GF-D8 (cell line): ENCODE data around the gene TMEM200C.
"Not testable (repeated sequence)": the region's sequence is repeated elsewhere in the genome, so short reads cannot be mapped to it uniquely, and the experiment has no call there.

Experiments used
- DNase-seq: peaks from one replicate; lab custom pipeline; 2025; lab: John Stamatoyannopoulos, UW

The TMEM200C gene

DNA sequence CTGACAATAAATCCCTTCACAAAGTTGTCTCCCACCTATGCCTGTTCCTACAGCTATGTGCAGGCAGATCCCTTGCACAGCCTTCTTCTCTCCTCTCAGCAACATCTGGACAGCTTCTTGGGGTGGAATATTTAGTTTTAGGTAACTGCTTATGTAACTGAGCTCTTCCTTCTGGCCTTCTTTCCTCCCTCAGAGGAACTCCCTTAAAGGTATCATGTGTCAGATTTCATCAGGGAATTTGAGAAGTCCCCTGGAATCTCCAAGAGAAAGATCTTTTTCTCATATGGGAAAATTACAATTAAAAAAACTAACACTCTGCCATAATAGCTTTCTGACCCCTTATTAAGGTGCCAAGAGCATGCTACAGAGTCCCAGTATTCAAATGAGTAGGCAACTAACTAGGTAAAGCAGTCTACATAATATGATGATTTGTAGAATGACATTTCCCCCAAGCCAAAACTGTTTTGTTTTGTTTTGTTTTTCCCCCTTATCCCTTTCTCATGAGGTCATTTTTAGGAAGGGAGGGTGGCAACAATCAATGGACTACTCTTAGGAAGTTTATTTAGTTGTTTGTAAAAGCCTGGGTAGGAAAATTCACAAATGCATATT is 2.4 kb downstream of the TMEM200C start:
- DNase-seq, result no peak

DNA sequence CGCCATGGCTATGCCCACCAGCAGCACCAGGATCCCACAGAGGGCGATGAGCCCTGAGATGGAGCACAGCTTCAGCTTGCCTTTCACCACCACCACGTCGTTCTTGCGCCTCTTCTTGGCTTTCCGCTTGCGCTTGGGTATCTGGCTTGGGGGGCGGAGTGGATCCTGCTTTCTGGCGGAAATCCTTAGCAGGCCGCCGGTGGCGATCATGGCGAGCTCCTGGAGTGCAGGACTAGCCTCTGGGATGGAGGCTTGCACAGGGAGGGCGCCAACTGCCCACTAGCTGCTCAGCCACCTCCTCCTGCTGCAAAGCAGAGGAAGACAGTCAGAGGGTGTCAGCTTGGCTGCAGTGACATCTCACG is 3.5 kb downstream of the TMEM200C start:
- DNase-seq, result no peak

DNA sequence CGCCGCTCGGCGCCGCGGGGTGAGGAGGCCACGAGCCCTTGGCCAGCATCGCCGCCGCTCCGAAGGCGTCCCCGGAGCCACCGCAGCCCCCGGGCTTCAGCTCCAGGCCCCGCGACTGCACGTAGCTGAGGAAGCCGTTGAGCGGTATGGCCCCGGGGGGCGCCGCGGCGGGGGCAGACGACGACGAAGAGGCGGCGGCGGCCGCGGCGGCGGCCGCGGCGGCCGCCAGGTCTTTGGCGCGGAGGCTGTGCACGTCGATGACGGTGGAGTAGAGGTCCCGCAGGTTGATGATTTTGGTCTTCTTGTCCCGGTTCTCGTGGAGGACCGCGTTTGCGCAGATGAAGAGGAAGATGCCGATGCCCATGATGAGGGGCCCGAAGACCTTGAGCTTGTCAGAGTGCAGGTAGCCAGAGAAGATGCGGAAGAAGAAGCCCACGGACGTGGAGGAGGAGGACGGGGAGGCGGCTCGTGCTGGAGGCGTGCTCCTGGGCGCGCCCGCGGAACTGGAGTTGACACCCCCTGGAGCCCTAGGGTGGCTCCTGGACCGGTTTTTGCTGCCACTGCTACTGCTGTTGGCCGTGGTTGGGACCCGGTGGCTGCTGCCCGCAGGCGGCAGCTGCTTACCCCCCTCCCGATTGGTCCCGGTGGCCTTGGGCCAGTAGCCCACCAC is 4.0 kb downstream of the TMEM200C start:
- DNase-seq, result no peak

DNA sequence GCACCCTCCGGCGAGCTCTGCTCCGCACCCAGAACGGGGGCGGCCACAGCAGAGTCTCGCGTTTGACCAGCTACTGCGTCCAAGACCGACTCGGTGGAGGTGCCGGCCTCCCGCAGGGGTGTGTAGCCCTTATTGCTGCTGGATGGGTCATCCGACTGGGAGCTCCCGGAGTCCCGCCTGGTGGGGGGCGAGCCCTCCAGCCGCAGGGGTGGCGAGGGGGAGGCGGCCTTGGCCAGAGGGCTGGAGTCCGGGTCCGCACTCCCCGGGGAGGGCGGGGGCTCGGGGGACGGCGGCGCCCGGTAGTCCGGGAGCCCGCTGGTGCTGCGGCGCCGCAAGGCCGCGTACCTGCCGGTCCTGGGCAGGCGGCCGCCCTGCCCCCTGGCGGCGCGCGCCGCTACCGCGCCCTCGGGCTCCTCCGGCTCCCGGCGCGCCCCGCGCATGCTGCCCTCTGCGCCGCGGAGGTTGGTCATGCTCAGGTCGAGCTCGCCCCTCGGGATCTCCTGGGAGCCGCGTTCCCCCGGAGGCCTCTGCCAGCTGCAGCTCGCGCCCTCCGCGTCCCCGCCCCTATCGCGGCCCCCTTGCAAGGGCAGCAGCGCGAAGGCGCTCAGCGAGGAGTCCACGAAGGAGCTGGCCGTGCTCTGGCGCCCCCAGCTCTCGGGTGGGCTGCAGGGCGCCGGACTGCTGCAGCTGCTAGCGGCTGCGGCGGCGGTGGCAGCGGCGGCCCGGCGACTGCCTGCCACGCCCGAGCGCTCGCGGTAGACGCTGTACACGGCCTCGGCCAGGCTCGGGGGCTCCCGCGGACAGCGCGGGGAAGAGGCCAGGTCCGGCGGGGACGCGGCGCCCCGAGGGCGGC is 4.8 kb downstream of the TMEM200C start:
- DNase-seq, result no peak

DNA sequence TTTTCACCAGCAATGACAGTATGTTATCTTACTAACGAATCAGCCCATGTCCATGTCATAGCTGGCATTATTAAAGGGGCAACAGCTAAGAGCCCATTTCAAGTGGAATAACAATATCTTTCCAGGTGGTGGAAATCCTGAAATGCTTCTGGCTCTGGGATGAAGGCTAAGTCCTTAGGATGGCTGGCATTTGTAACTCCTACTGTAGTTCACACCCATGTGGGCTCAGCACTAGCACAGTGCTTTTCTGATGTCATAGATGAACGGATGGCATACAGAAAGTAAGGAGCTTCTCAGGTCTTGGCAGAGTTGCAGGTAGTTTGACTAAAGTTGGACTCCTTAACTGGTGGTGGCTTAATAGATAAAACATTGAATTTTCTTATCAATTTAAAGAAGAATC is 10.0 kb downstream of the TMEM200C start:
- DNase-seq, result no peak

DNA sequence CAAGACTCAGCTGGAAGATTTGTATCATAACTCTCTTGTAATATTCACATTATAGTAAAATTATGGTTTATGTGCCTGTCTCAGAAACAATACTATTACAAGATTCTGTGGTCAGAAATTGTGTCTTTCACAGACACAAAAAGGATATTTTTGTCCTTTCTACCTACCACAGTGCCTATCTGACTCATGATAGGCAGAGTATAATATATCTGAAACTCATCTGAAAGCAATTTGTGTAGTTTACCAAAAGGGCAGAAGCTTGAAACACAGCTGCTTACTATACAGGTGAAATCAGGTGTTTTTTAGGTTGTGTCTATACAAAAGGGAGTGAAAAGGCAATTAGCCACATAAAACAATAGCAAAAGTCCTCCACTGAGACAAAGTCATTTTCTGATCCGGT is 10.9 kb downstream of the TMEM200C start:
- no peak for DNase-seq

DNA sequence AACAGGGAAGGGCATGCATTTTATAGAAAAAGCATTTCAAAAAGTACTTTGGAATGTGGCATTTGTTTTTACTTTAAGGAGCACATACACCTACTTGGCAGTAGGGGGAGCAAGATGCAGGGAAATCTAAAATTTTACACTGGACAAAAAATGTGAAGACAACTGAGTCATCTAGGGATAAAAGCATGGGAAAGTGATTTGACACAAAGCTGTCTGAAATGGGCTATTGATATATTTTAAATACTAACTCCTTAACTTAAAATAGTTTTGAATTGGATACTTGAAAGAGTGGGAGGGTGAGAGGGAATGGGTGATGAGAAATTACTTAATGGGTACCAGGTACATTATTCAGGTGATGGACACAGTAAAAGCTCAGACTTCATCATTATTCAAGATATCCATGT is 15.8 kb downstream of the TMEM200C start:
- no peak for DNase-seq

DNA sequence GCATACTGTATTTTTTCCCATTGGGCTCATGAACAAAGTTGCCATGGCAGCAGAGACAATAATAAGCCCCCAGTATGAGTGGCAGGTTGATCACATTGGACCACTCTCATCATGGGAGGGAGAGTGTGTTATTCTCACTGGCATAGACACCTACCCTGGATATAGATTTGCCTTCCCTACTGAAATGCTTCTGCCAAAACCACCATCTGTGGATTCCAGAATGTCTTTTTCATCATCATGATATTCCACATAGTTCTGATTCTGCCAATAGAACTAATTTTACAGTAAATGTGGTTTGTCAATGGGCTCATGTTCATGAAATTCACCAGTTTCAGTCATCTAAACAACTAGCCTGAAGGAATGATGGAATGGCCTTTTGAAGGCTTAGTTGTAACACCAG is 18.4 kb downstream of the TMEM200C start:
- no peak for DNase-seq

DNA sequence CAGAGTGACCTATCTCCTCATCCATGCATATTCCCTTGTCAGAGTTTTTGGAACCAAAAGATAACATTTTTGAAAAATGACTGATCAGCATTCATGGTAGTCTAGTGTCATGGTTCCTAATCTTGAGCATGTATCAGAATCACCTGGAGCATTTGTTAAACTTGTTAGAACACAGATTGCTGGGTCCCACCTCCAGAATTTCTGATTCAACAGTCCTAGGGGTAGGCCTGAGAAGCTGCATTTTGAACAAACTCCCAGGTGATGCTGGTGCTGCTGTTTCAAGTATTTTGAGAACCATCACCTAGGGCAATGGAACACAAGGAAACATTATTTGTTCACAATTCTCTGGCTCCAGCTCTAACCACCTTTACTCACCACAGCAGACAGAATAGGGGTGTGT is 21.0 kb downstream of the TMEM200C start:
- no peak for DNase-seq

DNA sequence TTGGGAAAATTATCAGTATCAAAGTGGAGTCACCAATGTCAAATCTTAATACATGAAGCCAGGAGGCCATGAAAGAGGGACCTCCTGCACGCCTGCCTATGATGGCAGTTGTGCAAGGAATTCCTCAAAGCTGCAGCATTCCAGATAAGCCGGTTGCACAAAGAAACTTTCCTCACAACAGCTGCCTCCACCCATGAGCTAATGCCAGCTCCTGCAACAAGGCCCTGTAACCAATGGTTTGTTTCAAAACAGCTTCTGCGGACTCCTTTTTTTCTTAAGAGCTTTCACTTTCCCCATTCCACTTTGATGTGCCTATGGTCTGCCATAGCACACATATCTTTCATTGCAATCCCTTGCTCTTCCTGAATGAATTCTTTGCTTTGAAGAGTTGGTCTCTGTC is 22.4 kb downstream of the TMEM200C start:
- DNase-seq, result no peak

DNA sequence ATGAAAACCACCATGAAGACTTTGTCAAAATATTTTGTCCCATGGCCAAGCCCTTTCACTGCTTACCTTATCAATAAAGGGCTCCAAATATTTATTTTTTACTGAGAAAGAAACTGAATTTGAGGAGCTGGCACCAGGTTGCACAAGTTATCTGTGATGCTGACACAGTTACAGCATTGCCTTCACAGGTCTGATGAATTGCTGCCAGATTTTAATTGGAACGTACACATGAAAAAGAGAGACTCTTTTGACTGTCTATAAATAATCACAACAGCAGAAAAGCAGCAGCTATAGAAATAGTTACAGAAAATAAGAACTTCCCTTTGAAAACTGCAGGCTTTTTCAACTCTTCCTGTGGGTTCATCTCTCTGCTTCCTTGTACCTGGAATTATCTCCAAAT is 23.9 kb downstream of the TMEM200C start:
- no peak for DNase-seq

DNA sequence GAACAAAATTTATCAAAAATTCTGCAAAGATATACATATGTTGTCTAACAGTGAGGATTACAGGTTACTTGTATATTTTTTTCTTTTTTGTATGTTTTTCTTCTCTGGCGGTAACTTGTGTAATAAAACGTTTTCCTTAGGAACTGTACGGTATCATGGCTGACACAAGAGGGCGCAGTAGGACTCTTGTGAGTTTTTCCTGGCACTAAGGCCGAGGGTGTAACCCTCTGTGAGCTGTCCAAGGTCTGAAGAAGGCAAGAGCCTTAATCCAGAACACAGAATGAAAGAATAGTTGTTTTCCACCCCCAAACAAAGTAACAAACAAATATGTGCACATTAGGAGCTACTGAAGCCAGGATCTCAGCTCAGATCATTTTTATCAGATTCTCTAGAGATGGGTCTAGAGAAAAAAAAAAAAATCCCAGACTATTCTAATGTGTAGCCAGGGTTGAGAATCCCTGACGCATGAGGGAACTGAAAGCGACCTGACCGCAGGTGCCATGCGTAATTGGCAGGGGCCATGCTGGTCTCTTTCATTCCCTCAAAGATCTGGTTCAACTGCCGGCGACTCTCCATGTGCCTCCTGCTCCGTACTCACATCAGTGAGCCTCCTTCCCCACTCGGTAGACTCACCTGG is 27.0 kb downstream of the TMEM200C start:
- DNase-seq, result peak; percentile 26

DNA sequence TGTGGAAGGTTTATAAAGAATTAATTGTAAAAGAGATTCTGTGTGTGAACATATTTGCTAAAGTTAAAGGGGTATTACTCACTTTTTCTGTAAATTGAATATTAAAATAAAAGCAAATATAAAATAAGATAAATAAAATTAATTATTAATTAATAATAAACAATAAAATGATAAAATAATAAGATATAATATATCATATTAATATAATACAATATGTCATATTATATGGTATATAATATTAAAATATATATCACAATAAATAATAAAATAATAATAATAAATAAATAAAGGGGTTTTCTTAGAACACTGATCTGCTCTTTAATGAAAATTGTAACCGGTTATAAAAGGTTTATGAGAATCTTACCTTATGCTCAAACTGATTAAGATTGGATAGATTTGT is 29.8 kb downstream of the TMEM200C start:
- DNase-seq, result no peak

DNA sequence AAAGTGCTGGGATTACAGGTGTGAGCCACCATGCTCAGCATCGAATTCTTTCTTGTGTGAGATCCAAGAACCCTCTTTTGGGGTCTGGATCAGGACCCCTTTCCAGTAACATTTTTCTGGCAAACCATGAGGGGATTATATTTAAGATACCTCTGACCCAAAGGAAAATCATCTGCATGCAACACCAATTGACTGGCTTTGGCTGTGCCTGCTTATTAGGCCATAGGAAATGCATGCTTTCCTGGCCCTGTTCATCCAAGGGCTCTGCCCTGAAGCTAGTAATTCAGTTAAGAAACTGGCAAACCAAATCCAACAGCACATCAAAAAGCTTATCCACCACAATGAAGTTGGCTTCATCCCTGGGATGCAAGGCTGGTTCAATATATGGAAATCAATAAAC is 33.2 kb downstream of the TMEM200C start:
- not testable (repeated sequence) for DNase-seq

DNA sequence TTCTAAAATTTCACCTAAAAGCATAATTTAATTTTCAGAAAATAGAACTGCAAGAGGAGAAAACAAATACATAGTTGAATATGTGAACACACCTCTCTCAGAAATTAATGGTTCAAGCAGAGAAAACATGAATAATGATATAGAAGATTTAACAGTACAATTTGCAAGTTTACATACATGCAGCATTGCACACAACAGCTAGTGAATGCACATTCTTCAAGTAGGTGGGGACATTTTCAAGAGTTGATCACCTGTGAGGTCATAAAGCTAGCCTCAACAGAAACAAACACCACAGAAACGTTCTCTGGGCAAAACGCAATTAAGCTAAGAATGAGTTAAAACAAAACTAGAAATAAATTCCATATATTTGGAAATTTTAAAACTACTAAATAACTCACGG is 38.1 kb downstream of the TMEM200C start:
- no peak for DNase-seq

DNA sequence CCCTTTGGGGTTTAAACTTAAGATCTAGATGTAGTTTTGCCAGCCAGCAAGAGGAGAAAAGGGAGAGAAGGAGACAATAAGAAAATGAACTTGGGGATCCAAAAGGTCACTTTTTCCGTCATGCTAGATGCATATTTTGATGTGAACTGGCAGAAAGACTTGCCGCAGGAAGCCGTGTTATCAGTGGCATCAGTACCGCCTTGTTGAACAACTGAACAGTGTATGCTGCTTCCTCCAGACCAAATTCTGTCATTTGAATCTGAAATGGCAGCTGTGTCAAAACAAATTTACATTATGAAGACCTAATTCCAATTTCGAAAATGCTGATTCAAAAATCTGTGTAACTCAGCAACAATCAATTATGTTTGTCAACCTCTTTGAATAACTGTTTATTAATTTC is 42.1 kb downstream of the TMEM200C start:
- DNase-seq, result no peak

DNA sequence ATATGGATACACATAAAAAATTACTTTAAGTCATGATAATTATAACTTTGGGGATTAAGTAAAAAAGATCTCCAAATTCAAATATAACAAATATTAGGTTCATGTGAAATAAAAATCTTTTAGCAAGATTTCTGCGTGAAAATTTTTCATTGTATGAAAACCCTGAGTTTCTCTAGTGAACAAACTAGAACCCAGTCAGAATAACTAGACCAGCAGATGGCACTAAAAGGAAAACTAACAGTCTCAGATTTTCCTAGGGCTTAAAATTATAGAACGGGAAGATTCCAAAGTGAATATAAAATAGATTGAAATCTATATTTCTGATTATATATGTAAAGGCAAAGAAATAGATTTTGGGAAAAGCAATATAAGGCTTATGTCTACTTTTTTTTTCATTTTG is 43.3 kb downstream of the TMEM200C start:
- no peak for DNase-seq

DNA sequence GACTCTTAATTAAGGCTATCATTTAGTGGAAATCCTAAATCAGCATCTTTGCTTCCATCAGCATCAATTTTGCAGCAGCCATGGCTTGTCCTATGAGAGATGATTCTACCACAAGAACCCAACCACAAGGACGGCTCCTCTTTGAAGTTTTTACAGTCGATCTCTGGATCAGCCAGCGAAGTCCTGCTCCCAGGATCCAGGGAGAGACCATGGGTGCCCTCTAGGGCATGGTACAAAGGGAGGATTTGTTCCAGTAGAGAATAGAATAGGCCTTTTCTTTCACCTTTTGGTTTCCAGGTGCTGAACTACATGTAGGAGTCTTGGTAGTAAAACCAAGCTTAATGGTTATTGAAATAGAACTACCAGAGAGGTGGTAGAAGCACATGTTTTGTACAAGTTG is 52.7 kb downstream of the TMEM200C start:
- no peak for DNase-seq

DNA sequence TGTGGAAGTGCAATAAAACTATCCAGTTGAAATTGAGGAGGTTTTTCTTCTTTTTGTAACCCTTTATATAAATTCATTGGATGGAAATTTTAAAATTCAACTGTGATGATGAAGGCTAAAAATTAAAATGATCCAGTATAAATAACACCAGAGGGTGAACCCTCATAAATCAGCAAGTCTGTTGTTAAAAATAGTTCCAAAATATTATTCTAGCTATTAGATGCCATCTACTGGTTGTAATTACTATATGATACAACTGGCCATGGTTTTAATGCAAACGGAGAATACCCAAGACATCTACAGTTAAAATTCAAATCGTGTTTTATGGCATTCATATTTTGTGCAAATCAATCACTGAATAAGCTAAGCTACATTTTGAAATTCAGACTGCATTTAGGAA is 53.8 kb downstream of the TMEM200C start:
- DNase-seq, result no peak

DNA sequence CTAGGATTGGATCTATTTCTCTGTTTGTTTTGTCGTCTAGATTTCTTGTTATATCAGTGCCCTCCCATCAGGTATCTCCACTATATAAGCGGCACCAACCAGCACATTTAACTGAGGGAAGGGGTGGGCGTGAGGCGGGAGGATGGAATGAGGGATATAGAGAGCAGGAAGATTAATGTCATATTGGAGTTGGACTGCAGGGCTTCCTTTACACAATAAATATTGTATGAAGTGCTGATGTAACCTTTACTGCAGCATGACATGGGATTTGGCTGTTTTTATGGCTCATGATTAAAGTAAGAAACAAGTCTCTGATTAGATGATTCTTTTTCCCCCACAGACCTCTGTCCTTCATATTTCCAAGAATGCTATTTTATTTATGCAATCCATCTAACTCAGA is 54.8 kb downstream of the TMEM200C start:
- DNase-seq, result no peak

DNA sequence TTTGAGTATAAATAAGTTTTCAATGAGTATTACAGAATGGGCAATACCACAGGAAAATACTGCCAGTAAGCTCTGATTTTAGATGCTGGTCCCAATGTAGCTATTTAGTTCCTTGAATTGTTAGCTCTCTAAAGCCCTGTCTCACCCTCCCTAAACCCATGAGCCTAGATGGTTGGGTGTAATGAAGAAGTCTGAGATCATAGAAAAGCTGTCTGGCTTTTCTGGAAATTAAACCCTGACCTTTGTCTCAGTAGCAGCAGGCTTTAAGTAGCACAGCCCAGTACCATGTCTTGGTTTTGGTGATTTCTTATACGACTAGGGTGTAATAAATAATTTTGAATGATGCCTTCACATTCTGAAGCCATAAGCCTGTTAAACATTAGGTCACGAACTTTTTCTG is 55.3 kb downstream of the TMEM200C start:
- DNase-seq, result no peak

DNA sequence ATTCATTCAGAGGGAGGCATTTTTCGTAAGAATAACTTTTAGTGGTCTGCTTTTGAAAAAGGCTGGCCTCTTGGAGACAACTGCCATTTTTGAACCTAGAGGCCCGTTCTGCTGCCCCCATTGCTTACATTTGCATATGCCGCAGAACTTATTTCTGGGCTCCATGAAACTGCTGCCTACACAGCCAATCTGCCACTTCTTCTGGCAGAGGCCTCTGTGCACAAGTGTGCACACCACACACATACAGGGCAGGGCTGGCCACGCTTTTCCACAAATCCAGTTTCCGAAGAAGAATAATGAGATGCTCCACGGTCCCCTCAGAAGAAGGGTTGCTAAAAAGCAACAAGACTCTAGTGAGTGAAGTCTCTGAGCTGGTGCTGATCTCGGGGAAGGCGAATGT is 56.2 kb downstream of the TMEM200C start:
- DNase-seq, result no peak
